GM10266 (cell line): ENCODE results near the gene SEC22A.

Experiments
- DNase-seq: peaks from one replicate; pipeline ENCODE4 v3.0.0; 2012; ENCODE audit errors: extremely low spot score
- CTCF ChIP-seq: IDR thresholded peaks from 2 replicates; pipeline ENCODE4 v1.5.1; 2012; ENCODE audit warnings: mild to moderate bottlenecking, low read depth; ENCODE audit not compliant: control insufficient read depth, insufficient read depth; ENCODE audit errors: missing control alignments

SEC22A gene

GRCh38 chr3:123277106-123277505, 75.4 kb downstream of the SEC22A start:
- TF ChIP-seq CTCF: no peak

GRCh38 chr3:123278446-123278845, 76.7 kb downstream of the SEC22A start:
- TF ChIP-seq CTCF: no peak
- DNase-seq: peak; percentile 1

More at GRCh38 chr3:123277106-123277505, 75.4 kb downstream of the SEC22A start:
- no peak for DNase-seq

GRCh38 chr3:123279121-123279520, 77.4 kb downstream of the SEC22A start:
- peak; percentile 4 for DNase-seq
- no peak for TF ChIP-seq CTCF

- no peak for DNase-seq
- TF ChIP-seq CTCF: no peak
Observed at GRCh38 chr3:123281406-123281805, 79.7 kb downstream of the SEC22A start.

- no peak for DNase-seq
- no peak for TF ChIP-seq CTCF
Observed at GRCh38 chr3:123281929-123282328, 80.2 kb downstream of the SEC22A start.

GRCh38 chr3:123282461-123282860, 80.7 kb downstream of the SEC22A start:
- no peak for DNase-seq
- no peak for TF ChIP-seq CTCF

- DNase-seq: no peak
- no peak for TF ChIP-seq CTCF
Observed at GRCh38 chr3:123283074-123283473, 81.3 kb downstream of the SEC22A start.
